ENCODE data around the gene UGT1A10.

DNA sequence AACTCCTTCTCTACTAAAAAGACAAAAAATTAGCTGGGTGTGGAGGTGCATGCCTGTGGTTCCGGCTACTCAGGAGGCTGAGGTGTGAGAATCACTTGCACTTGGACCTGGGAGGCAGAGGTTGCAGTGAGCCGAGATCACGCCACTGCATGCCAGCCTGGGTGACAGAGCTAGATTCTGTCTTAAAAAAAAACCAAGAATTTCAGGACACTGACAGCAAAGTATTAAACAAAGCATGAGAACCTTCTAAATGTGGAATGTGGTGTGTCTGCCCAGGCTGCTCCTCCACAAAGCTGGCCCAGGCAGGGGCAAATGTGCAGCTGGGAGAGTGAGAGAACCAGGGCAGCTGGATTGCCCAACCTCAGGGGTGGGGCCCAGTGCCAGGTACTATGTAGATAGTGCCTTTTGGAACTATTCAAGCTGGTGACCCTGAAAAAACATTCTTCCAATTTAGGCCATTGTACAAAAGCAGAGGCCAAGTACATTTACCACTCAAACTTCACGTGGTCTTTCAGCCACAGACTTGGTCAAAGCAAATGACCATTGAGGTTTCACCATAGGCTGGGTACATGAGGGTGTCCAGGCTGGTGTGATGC is 69.8 kb downstream of the UGT1A10 start:
- TF ChIP-seq, protein P1, sequence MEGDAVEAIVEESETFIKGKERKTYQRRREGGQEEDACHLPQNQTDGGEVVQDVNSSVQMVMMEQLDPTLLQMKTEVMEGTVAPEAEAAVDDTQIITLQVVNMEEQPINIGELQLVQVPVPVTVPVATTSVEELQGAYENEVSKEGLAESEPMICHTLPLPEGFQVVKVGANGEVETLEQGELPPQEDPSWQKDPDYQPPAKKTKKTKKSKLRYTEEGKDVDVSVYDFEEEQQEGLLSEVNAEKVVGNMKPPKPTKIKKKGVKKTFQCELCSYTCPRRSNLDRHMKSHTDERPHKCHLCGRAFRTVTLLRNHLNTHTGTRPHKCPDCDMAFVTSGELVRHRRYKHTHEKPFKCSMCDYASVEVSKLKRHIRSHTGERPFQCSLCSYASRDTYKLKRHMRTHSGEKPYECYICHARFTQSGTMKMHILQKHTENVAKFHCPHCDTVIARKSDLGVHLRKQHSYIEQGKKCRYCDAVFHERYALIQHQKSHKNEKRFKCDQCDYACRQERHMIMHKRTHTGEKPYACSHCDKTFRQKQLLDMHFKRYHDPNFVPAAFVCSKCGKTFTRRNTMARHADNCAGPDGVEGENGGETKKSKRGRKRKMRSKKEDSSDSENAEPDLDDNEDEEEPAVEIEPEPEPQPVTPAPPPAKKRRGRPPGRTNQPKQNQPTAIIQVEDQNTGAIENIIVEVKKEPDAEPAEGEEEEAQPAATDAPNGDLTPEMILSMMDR (IDR thresholded peaks at IDR 0.05; ENCODE audit: low read depth, low read length, poor library complexity, severe bottlenecking): no peak
- no peak for TF ChIP-seq EZH2phosphoT487 (IDR thresholded peaks at IDR 0.05; ENCODE audit: borderline replicate concordance, low read length)

Measured in DOHH2 (cell line).